ENCODE measurements around the gene WHRN. TPM values are rescaled to one million over a fixed set of nuclear protein-coding genes. Genes with fewer than 3 reads are reported as not detected.

Gene WHRN
- total RNA-seq, 5 donors from 2014 or later (not counting 1 experiment from before 2014, with no cell fraction given) = 11.4 to 46.0 (median 13.0) TPM

- Histone ChIP-seq H3K4me3 (ENCODE audit: control insufficient read depth in 1 of 2, extremely low read depth in 1 of 2, low read length in 1 of 2) (no peak overlapping the region), H3K36me3 (ENCODE audit: control insufficient read depth in 2 of 2, extremely low read depth in 1 of 2, insufficient read depth in 1 of 2, low read length in 1 of 2) (peaks cover 34 to 91% of the 10 kb centered on the region in 2 donors), H3K9me3 (no peaks in the 10 kb centered on the region), H3K27me3 (replicated peaks in 1 of 2; ENCODE audit: control insufficient read depth in 2 of 2, extremely low read depth in 1 of 2, insufficient read depth in 2 of 2, low read length in 1 of 2) (no peaks in the 10 kb centered on the region), H3K4me1 (ENCODE audit: control insufficient read depth in 1 of 2, extremely low read depth in 1 of 2, insufficient read depth in 2 of 2, low read length in 2 of 2) (peaks cover 3 to 61% of the 10 kb centered on the region in 2 experiments), H3K27ac (ENCODE audit: low read length) (no peak overlapping the region)
- ATAC-seq (replicated peaks in 1 of 4) = peak in 1 of 4 experiments; percentile 14
- no peak overlapping the region for H3K4me3 Mint-ChIP-seq
- H3K4me1 Mint-ChIP-seq = peaks cover 52 to 55% (median 55%) of the 10 kb centered on the region in 3 donors
- 95% methylated on average over 4 of the region's 6 CpGs for WGBS (ENCODE audit: insufficient coverage)
- ChIA-PET CTCF (interaction anchor here in 1 of 2 donors (0.6 kb wide), 1 partner anchor 43 kb away, joined by 4 read pairs; no protein-coding TSS in a partner anchor), POLR2A (no interaction called here)
- peak overlapping the region in 1 of 2 donors; percentile 93 for H3K27ac Mint-ChIP-seq
- H3K9me3 Mint-ChIP-seq = no peaks in the 10 kb centered on the region
- peaks cover 51% of the 10 kb centered on the region for H3K36me3 Mint-ChIP-seq
- no peaks in the 10 kb centered on the region for H3K27me3 Mint-ChIP-seq
- no peak for DNase-seq
Measured at GRCh38 chr9:114355821-114356220, 149.5 kb downstream of the WHRN start.

Other genes starting within 250 kb of the WHRN start
- 1 to 10 TPM in 3 of 5 donors, not detected in 2; 4.2 to 8.3 (median 6.2) TPM for gene ORM1, start 182.4 kb downstream of the WHRN start, total RNA-seq
- gene ORM2, start 175.6 kb downstream of the WHRN start, total RNA-seq = 1 to 10 TPM in 3 of 5 donors, not detected in 2; 1.4 to 2.2 (median 1.8) TPM
- gene AKNA, start 117.5 kb downstream of the WHRN start, total RNA-seq = 100 to 1,000 TPM; 382 to 462 (median 415) TPM
- gene ATP6V1G1, start 82.3 kb upstream of the WHRN start, total RNA-seq = 100 to 1,000 TPM in 4 of 5 donors, 10 to 100 TPM in 1; 99.2 to 109 (median 103) TPM
- gene TMEM268, start 105.8 kb upstream of the WHRN start, total RNA-seq = 10 to 100 TPM; 12.2 to 20.0 (median 18.3) TPM
- gene TEX53, start 152.3 kb upstream of the WHRN start, total RNA-seq = not detected
- under 1 TPM in 1 of 5 donors, not detected in 4; 0.51 TPM for gene TEX48, start 176.7 kb upstream of the WHRN start, total RNA-seq

All from T-cell (primary cell).